ENCODE data around the gene INSR. TPM values are rescaled to one million over a fixed set of nuclear protein-coding genes. Genes with fewer than 3 reads are reported as not detected.

Gene INSR
- total RNA-seq, 1 donor from 2014 or later: 39.3 TPM

DNA sequence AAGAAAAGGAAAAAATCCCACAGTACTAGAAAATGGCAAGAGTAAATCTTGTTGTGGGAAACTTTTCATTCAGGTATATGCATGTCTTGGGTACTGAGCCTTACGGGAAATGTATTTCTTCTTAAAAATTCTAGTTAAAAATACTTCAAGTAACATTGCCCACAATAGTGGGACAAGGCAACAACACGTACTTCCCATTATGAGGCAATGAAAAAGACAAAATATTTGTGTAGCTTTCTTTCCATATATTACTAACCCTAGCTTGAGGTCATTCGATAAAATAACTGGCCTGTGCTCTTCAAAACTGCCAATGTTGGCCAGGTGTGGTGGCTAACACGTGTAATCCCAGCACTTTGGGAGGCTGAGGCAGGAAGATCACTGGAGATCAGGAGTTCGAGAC, 99.2 kb downstream of the INSR start:
- Histone ChIP-seq H3K36me3 (no peaks in the 10 kb centered on the region), H3K27ac (peak overlapping the region in 1 of 2 donors; percentile 9), H3K9me3 (no peaks in the 10 kb centered on the region), H3K4me1 (peaks cover 4 to 9% of the 10 kb centered on the region in 2 donors), H3K4me3 (no peak overlapping the region), H3K27me3 (no peaks in the 10 kb centered on the region)
- no peak for DNase-seq (ENCODE audit: low spot score in 2 of 2)
- TF ChIP-seq, protein P1, sequence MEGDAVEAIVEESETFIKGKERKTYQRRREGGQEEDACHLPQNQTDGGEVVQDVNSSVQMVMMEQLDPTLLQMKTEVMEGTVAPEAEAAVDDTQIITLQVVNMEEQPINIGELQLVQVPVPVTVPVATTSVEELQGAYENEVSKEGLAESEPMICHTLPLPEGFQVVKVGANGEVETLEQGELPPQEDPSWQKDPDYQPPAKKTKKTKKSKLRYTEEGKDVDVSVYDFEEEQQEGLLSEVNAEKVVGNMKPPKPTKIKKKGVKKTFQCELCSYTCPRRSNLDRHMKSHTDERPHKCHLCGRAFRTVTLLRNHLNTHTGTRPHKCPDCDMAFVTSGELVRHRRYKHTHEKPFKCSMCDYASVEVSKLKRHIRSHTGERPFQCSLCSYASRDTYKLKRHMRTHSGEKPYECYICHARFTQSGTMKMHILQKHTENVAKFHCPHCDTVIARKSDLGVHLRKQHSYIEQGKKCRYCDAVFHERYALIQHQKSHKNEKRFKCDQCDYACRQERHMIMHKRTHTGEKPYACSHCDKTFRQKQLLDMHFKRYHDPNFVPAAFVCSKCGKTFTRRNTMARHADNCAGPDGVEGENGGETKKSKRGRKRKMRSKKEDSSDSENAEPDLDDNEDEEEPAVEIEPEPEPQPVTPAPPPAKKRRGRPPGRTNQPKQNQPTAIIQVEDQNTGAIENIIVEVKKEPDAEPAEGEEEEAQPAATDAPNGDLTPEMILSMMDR (IDR thresholded peaks at IDR 0.05): no peak
- intact Hi-C loops (cut with DNase I): loop anchor here (5.0 kb wide), 1 partner anchor 453 kb away; no protein-coding TSS in a partner anchor

DNA sequence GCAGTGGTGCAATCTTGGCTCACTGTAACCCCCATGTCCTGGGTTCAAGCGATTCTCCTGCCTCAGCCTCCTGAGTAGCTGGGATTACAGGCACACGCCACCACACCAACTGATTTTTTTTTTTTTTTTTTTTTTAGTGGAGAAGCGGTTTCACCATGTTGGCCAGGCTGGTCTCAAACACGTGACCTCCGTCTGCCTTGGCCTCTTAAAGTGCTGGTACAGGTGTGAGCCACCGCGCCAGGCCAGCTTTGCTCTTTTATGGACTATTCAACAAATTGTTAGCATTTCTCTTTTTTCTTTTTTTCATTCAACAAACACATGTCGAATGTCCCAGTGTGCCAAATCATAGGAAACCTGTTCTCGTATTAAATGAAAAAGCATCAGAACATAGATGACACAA, 99.6 kb downstream of the INSR start:
- no peaks in the 10 kb centered on the region for H3K36me3 ChIP-seq
- H3K4me1 ChIP-seq: peaks cover 4 to 9% of the 10 kb centered on the region in 2 donors
- no peak for DNase-seq (ENCODE audit: low spot score in 2 of 2)
- no peak overlapping the region for H3K27ac ChIP-seq
- no peak overlapping the region for H3K4me3 ChIP-seq
- H3K9me3 ChIP-seq: no peaks in the 10 kb centered on the region
- H3K27me3 ChIP-seq: no peaks in the 10 kb centered on the region
- TF ChIP-seq, protein P1 (IDR thresholded peaks at IDR 0.05): no peak
- intact Hi-C loops (cut with DNase I): no loop called here

DNA sequence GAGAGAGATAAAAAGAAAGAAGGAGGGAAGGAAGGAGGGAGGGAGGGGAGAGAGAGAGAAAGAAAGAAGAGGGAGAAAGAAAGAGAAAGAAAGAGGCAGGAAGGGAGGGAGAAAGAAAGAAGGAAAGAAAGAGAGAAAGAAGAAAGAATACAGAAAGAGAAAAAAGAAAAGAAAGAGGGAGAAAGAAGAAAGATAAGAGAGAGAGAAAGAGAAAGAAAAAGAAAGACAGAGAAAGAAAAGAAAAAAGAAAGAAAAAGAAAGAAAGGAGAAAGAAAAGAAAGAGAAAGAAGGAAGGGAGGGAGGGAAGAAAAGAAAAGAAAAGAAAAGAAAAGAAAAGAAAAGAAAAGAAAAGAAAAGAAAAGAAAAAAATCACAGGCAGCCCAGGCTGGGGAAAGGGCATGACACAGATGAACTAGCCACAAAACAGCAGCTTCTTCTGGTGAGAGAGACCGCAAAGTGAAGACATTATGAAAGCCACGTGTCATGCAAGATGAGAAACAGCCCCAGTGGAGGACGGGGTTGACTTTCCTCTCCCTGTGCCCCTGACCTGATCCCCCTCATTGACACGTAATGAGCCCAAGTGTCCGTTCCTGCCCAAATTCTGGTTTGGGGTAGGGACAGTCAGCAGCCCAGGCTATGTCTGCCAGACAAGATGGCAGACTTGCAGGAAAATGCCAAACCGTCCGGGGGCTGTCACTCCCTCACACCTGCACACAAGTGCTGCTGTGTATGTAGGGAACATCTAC, 102.1 kb downstream of the INSR start:
- no peaks in the 10 kb centered on the region for H3K9me3 ChIP-seq
- H3K27ac ChIP-seq: no peak overlapping the region
- TF ChIP-seq, protein P1 (IDR thresholded peaks at IDR 0.05): no peak
- intact Hi-C loops (cut with DNase I): no loop called here
- H3K4me3 ChIP-seq: no peak overlapping the region
- no peaks in the 10 kb centered on the region for H3K27me3 ChIP-seq
- H3K36me3 ChIP-seq: no peaks in the 10 kb centered on the region
- H3K4me1 ChIP-seq: peaks cover 0 to 3% of the 10 kb centered on the region in 2 donors
- no peak for DNase-seq (ENCODE audit: low spot score in 2 of 2)

DNA sequence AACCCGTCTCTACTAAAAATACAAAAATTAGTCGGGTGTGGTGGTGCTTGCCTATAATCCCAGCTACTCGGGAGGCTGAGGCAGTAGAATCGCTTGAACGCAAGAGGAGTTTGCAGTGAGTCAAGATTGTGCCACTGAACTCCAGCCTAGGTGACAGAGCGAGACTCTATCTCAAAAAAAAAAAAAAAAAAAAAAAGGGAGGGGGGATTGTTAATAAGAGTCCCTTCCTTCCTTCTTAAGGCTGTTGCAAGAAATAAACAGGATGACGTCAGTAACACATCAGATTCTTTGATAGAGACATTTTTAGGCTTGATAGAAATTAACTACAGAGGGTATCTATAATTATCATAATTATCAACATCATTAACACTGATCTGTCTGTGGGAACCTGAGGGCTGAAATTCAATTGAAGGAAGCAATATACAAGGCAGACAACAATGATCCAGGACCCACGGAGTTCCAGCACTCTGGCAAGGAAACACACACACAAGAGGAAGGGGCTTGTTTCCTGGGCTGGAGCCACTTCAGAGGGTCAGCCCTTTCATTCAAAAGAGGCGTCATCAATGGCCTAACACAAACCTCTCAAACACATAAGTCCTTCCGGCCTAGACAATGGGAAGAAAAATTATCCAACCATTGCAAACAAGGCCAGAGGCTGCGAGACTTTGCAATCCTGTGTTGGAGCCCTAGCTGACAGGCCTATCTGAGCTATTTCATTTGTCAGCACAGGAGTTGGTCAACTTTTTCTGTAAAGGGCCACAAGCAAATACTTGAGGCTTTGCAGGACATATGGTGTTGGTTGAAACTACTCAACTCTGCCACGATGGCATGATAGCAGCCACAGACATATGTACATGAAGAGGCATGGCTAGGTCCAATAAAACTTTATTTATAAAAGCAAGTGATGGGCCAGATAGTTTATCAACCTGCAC, 105.2 kb downstream of the INSR start:
- intact Hi-C loops (cut with DNase I): no loop called here
- no peaks in the 10 kb centered on the region for H3K9me3 ChIP-seq
- H3K27me3 ChIP-seq: no peaks in the 10 kb centered on the region
- no peak for DNase-seq (ENCODE audit: low spot score in 2 of 2)
- TF ChIP-seq, protein P1 (IDR thresholded peaks at IDR 0.05): no peak
- no peaks in the 10 kb centered on the region for H3K4me1 ChIP-seq
- no peak overlapping the region for H3K27ac ChIP-seq
- H3K4me3 ChIP-seq: no peak overlapping the region
- peaks cover 0 to 5% of the 10 kb centered on the region in 2 donors for H3K36me3 ChIP-seq

DNA sequence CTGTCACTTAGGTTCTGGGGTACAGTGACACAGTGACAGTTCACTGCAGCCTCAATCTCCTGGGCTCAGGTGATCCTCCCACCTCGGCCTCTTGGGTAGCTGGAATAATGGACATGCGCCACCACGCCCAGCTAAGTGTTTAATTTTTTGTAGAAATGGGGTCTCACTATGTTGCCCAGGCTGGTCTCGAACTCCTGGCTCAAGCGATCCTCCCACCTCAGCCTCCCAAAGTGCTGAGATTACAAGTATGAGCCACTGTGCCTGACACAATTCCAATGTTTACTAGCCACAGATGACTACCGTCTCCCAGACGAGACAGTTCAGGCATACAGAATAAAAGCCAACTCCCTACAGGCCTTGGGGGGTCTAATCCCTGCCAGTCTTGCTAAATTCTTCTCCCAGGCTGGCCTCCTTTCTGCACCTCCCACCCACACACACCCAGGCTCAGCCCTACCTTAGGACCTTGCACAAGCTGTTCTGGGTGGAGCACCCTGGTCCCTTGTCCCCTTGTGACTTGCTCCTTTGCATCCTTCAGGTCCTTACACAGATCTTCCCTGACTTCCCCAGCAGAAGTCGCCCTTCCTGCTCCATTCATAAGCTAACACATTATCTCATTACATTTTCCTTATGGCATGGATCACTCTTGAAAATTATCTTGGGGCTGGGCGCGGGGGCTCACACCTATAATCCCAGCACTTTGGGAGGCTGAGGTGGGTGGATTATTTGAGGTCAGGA, 106.4 kb downstream of the INSR start:
- no peak for DNase-seq (ENCODE audit: low spot score in 2 of 2)
- Histone ChIP-seq H3K4me1 (no peaks in the 10 kb centered on the region), H3K27me3 (no peaks in the 10 kb centered on the region), H3K27ac (no peak overlapping the region), H3K9me3 (no peaks in the 10 kb centered on the region), H3K4me3 (no peak overlapping the region), H3K36me3 (peaks cover 6 to 12% of the 10 kb centered on the region in 2 donors)
- intact Hi-C loops (cut with DNase I): no loop called here
- TF ChIP-seq, protein P1 (IDR thresholded peaks at IDR 0.05): no peak
